HG03108 (cell line): ENCODE results near the gene ARFGAP3.
"Not testable (repeated sequence)": the region's sequence is repeated elsewhere in the genome, so short reads cannot be mapped to it uniquely, and the experiment has no call there.

Source experiments
- ATAC-seq: cut with Tn5 transposase; IDR thresholded peaks from one replicate; pipeline ENCODE4 v1.9.1; 2021; ENCODE audit warnings: moderate library complexity; ENCODE audit not compliant: unreplicated experiment

The ARFGAP3 gene

GRCh38 chr22:42770941-42771647 lies 86.0 kb downstream of the ARFGAP3 start:
- no peak for ATAC-seq

GRCh38 chr22:42770448-42770726 lies 86.7 kb downstream of the ARFGAP3 start:
- ATAC-seq, result no peak

GRCh38 chr22:42769574-42770447 lies 87.3 kb downstream of the ARFGAP3 start:
- ATAC-seq, result peak; percentile 76

- ATAC-seq, result no peak
Observed at GRCh38 chr22:42769238-42769573, 87.9 kb downstream of the ARFGAP3 start.

- ATAC-seq, result no peak
Observed at GRCh38 chr22:42768385-42769035, 88.6 kb downstream of the ARFGAP3 start.

GRCh38 chr22:42766860-42767259 lies 90.2 kb downstream of the ARFGAP3 start:
- ATAC-seq, result no peak

- ATAC-seq, result no peak
Observed at GRCh38 chr22:42764895-42765363, 92.1 kb downstream of the ARFGAP3 start.

GRCh38 chr22:42763965-42764480 lies 93.0 kb downstream of the ARFGAP3 start:
- ATAC-seq, result no peak

- no peak for ATAC-seq
Observed at GRCh38 chr22:42760806-42761565, 96.1 kb downstream of the ARFGAP3 start.

GRCh38 chr22:42758931-42759629 lies 98.0 kb downstream of the ARFGAP3 start:
- ATAC-seq, result no peak

- not testable (repeated sequence) for ATAC-seq
Observed at GRCh38 chr22:42755553-42755952, 101.5 kb downstream of the ARFGAP3 start.

GRCh38 chr22:42755121-42755520 lies 102.0 kb downstream of the ARFGAP3 start:
- ATAC-seq, result not testable (repeated sequence)

- ATAC-seq, result no peak
Observed at GRCh38 chr22:42754658-42755057, 102.4 kb downstream of the ARFGAP3 start.

- no peak for ATAC-seq
Observed at GRCh38 chr22:42752912-42753311, 104.2 kb downstream of the ARFGAP3 start.

- no peak for ATAC-seq
Observed at GRCh38 chr22:42752230-42752746, 104.8 kb downstream of the ARFGAP3 start.

- not testable (repeated sequence) for ATAC-seq
Observed at GRCh38 chr22:42750421-42750820, 106.7 kb downstream of the ARFGAP3 start.

- ATAC-seq, result no peak
Observed at GRCh38 chr22:42747701-42748513, 109.2 kb downstream of the ARFGAP3 start.
